OCI-LY7 (cell line): ENCODE data around the gene LRRD1. TPM values are rescaled to one million over a fixed set of nuclear protein-coding genes. Genes with fewer than 3 reads are reported as not detected.

Experiments used
- BruUV-seq: library from RNA; stranded (reverse); fragments of 400-500 nt; replicated peaks from 2 replicates; lab custom pipeline; 2021; lab: Mats Ljungman, UMichigan
- CTCF ChIA-PET: fragments of 300-600 bp; sonication (Branson Sonifier 250); formaldehyde crosslinking; loops from one replicate; lab custom pipeline; 2022; ENCODE audit warnings: antibody characterized with exemption; ENCODE audit not compliant: unreplicated experiment; lab: Charles Lee
- POLR2A ChIA-PET: fragments of 300-600 bp; sonication (Branson Sonifier 250); formaldehyde crosslinking; loops from one replicate; lab custom pipeline; 2022; ENCODE audit warnings: antibody characterized with exemption; lab: Charles Lee
- DNase-seq: peaks from one replicate; pipeline ENCODE4 v3.0.0-alpha.2; 2015; ENCODE audit warnings: low spot score
- H2AFZ ChIP-seq: fragments of 200-600 bp; sonication (generic), shearing (Covaris generic); 2 replicates; pipeline ENCODE4 v1.6.1; 2014; ENCODE audit warnings: mild to moderate bottlenecking, antibody characterized with exemption, low read length, moderate library complexity
- H3K27ac ChIP-seq: fragments of 200-600 bp; sonication (generic); 2 replicates; pipeline ENCODE4 v1.5.1; 2014; ENCODE audit warnings: mixed run types, low read depth, mild to moderate bottlenecking, moderate library complexity, low read length, inconsistent platforms; ENCODE audit not compliant: poor library complexity, severe bottlenecking
- H3K36me3 ChIP-seq: fragments of 200-600 bp; sonication (generic); 2 replicates; pipeline ENCODE4 v1.6.1; 2014; ENCODE audit warnings: mild to moderate bottlenecking, antibody characterized with exemption, low read length, moderate library complexity, mixed read lengths; ENCODE audit not compliant: insufficient read depth
- H3K4me1 ChIP-seq: fragments of 200-600 bp; sonication (generic); 2 replicates; pipeline ENCODE4 v1.5.1; 2014; ENCODE audit warnings: mild to moderate bottlenecking, low read length; ENCODE audit not compliant: insufficient read depth, poor library complexity, severe bottlenecking
- H3K4me2 ChIP-seq: fragments of 200-600 bp; sonication (generic); 2 replicates; pipeline ENCODE4 v1.6.1; 2014; ENCODE audit warnings: mild to moderate bottlenecking, low read length
- H3K4me3 ChIP-seq: fragments of 200-600 bp; sonication (generic); 2 replicates; pipeline ENCODE4 v1.5.1; 2014; ENCODE audit warnings: mild to moderate bottlenecking, low read depth, low read length; ENCODE audit not compliant: poor library complexity, severe bottlenecking
- H3K79me2 ChIP-seq: fragments of 200-600 bp; sonication (generic); 2 replicates; pipeline ENCODE4 v1.6.1; 2016; ENCODE audit warnings: low read depth, mild to moderate bottlenecking, low read length, moderate library complexity, mixed read lengths; ENCODE audit not compliant: insufficient read depth
- H3K9me2 ChIP-seq: fragments of 200-600 bp; sonication (generic); 2 replicates; pipeline ENCODE4 v1.6.1; 2016; ENCODE audit warnings: mild to moderate bottlenecking, low read length, mixed read lengths; ENCODE audit not compliant: insufficient read depth
- H3K9me3 ChIP-seq: fragments of 200-600 bp; sonication (generic); 2 replicates; pipeline ENCODE4 v1.6.1; 2014; ENCODE audit warnings: mild to moderate bottlenecking, mixed run types, low read length, mixed read lengths
- H4K20me1 ChIP-seq: fragments of 200-600 bp; sonication (generic); 2 replicates; pipeline ENCODE4 v1.6.1; 2014; ENCODE audit warnings: mild to moderate bottlenecking, antibody characterized with exemption, low read length, moderate library complexity, mixed read lengths; ENCODE audit not compliant: insufficient read depth
- CTCF ChIP-seq: fragments of 200-600 bp; sonication (generic); conservative IDR thresholded peaks from 2 replicates; pipeline ENCODE4 v1.5.1; 2014; ENCODE audit warnings: mild to moderate bottlenecking, antibody characterized with exemption, low read length, moderate library complexity, mixed read lengths
- EZH2phosphoT487 ChIP-seq: fragments of 200-600 bp; sonication (generic); IDR thresholded peaks from 2 replicates; pipeline ENCODE4 v1.6.1; 2018; ENCODE audit warnings: low read depth, borderline replicate concordance, mild to moderate bottlenecking, mixed run types, antibody characterized with exemption, low read length, moderate library complexity, mixed read lengths
- intact Hi-C: fragments of 100-400 bp; cut with micrococcal nuclease; formaldehyde crosslinking; loops from one replicate; pipeline ENCODE4 v1.10.0; 2022; ENCODE audit not compliant: unreplicated experiment
- total RNA-seq, 2 experiments: library from RNA; depleted of rRNA in 1 of 2; stranded (reverse); fragments of >200 nt in 1 of 2; shearing (Covaris generic) in 1 of 2; gene quantifications; 2 replicates each; pipeline ENCODE4 v1.2.3, GENCODE V29; 2014 to 2022

The LRRD1 gene
- total RNA-seq, 2 experiments from 2014 or later: 0.42 TPM; not detected in 1

GRCh38 chr7:92135052-92135889 is 43.7 kb downstream of the LRRD1 start:
- Histone ChIP-seq H3K9me2 (no peaks in the 10 kb centered on the region), H3K4me3 (peak overlapping the region; percentile 92), H4K20me1 (peaks cover 15% of the 10 kb centered on the region; the same call in 1 of the 2 replicates), H2AFZ (peak overlapping the region; percentile 93), H3K4me2 (peak overlapping the region; percentile 90), H3K4me1 (peaks cover 35% of the 10 kb centered on the region), H3K9me3 (peaks cover 6% of the 10 kb centered on the region; the same call in 1 of the 2 replicates), H3K36me3 (peaks cover 16% of the 10 kb centered on the region), H3K79me2 (peaks cover 36% of the 10 kb centered on the region), H3K27ac (peak overlapping the region; percentile 68)
- ChIA-PET CTCF (no interaction called here), POLR2A (interaction anchor here (0.6 to 1.4 kb wide), 4 partner anchors 16 to 318 kb away, joined by 3 to 7 read pairs (median 3); no protein-coding TSS in a partner anchor)
- no peak for TF ChIP-seq EZH2phosphoT487
- 0 out of 2 replicates have a peak, but pooled peaks have one; percentile 6 for TF ChIP-seq CTCF
- BruUV-seq: TSS peak; percentile 96
- peak; percentile 33 for DNase-seq
- intact Hi-C loops: loop anchor here (2.0 kb wide), 1 partner anchor 110 kb away; the partner anchor contains the start of genes ANKIB1 and KRIT1

- no peaks in the 10 kb centered on the region for H3K9me2 ChIP-seq
- TF ChIP-seq EZH2phosphoT487 (no peak), CTCF (0 out of 2 replicates have a peak, but pooled peaks have one; percentile 22)
- DNase-seq: peak; percentile 94
- peaks cover 44% of the 10 kb centered on the region for H3K79me2 ChIP-seq
- POLR2A ChIA-PET: interaction anchor here (0.6 to 1.4 kb wide), 4 partner anchors 16 to 319 kb away, joined by 3 to 7 read pairs (median 3); no protein-coding TSS in a partner anchor
- BruUV-seq: no TSS peak
- H3K9me3 ChIP-seq: peaks cover 5% of the 10 kb centered on the region; the same call in 1 of the 2 replicates
- CTCF ChIA-PET: interaction anchor here (1.2 kb wide), 1 partner anchor 112 kb away, joined by 4 read pairs; no protein-coding TSS in a partner anchor
- H3K27ac ChIP-seq: peak within 1 kb of the TSS; percentile 68
- H2AFZ ChIP-seq: peak within 1 kb of the TSS; percentile 93
- peak within 1 kb of the TSS; percentile 90 for H3K4me2 ChIP-seq
- intact Hi-C loops: loop anchor here (1.0 to 5.0 kb wide), 5 partner anchors 110 to 456 kb away; partner anchors contain the start of genes AKAP9, ANKIB1, FAM133B and GATAD1
- peaks cover 15% of the 10 kb centered on the region; the same call in 1 of the 2 replicates for H4K20me1 ChIP-seq
- peaks cover 40% of the 10 kb centered on the region for H3K4me1 ChIP-seq
- peak within 1 kb of the TSS; percentile 92 for H3K4me3 ChIP-seq
- H3K36me3 ChIP-seq: peaks cover 24% of the 10 kb centered on the region
Observed at GRCh38 chr7:92134271-92135051, 44.5 kb downstream of the LRRD1 start, which contains the start of gene CYP51A1. CYP51A1 (minus strand) TSS chr7:92134477; CDS start chr7:92134364, 113 bp downstream.
